K562 (cell line): ENCODE measurements around the gene PMEPA1. TPM values are rescaled to one million over a fixed set of nuclear protein-coding genes. Genes with fewer than 3 reads are reported as not detected.

Source experiments
- ATAC-seq: fragments of 200-7000 bp; cut with Tn5 transposase; 3 replicates; pipeline ENCODE4 v1.9.1; 2020; ENCODE audit warnings: moderate library complexity
- BruUV-seq: library from RNA; stranded (reverse); fragments of 400-500 nt; replicated peaks from 2 replicates; lab custom pipeline; 2021; lab: Mats Ljungman, UMichigan
- CTCF ChIA-PET: fragments of 300-600 bp; formaldehyde crosslinking; extraction: SDS; loops from one replicate; lab custom pipeline; 2021; ENCODE audit warnings: low intra/inter-chr PET ratio; lab: Yijun Ruan, JAX
- POLR2A ChIA-PET: fragments of 300-600, 350-650 bp; sonication (Branson Sonifier 250); formaldehyde crosslinking; extraction: SDS; loops from one replicate; lab custom pipeline; 2021; ENCODE audit warnings: antibody characterized with exemption, inconsistent platforms; lab: Yijun Ruan, JAX
- DNase-seq, 4 experiments: peaks; one replicate each; pipeline versions ENCODE4 v3.0.0 to v3.0.0-alpha.2; 2011 to 2018; ENCODE audit warnings: low spot score in 3 of 4, mixed read lengths in 3 of 4; ENCODE audit errors: extremely low read depth in 1 of 4
- FAIRE-seq: peaks from 2 replicates; lab custom pipeline; 2011; peaks lifted over from hg19 to GRCh38; lab: Jason Lieb, UNC
- H2AFZ ChIP-seq: 2 replicates; pipeline ENCODE4 v1.6.0; 2011; ENCODE audit warnings: low read depth, low read length, control low read depth, inconsistent platforms
- H3K27ac ChIP-seq: fragments of 200-600 bp; 3 replicates; pipeline ENCODE4 v1.8.0; 2011; ENCODE audit warnings: low read depth, mild to moderate bottlenecking, control low read depth, inconsistent platforms, low read length, moderate library complexity, mixed read lengths; ENCODE audit errors: extremely low read depth
- H3K27me3 ChIP-seq, 2 experiments: fragments of 300-600 bp in 1 of 2; 2 replicates in 1 of 2; 3 replicates in 1 of 2; pipeline versions ENCODE4 v1.6.0 to v1.8.0; 2011; ENCODE audit warnings: inconsistent platforms in 2 of 2, low read length in 2 of 2, mild to moderate bottlenecking in 1 of 2, mixed read lengths in 1 of 2, moderate library complexity in 1 of 2; ENCODE audit not compliant: control insufficient read depth in 2 of 2, insufficient read depth in 2 of 2
- H3K36me3 ChIP-seq: fragments of 300-600 bp; 3 replicates; pipeline ENCODE4 v1.8.0; 2011; ENCODE audit warnings: mild to moderate bottlenecking, low read length, inconsistent platforms; ENCODE audit not compliant: control insufficient read depth, insufficient read depth
- H3K4me1 ChIP-seq, 2 experiments: fragments of 200-600 bp in 1 of 2; replicated peaks in 1 of 2; 2 replicates in 1 of 2; 3 replicates in 1 of 2; pipeline versions ENCODE4 v1.5.1 to v1.8.0; 2011; ENCODE audit warnings: inconsistent platforms in 2 of 2, low read length in 2 of 2, mild to moderate bottlenecking in 1 of 2, mixed read lengths in 1 of 2, moderate library complexity in 1 of 2; ENCODE audit not compliant: control insufficient read depth in 2 of 2, insufficient read depth in 2 of 2
- H3K4me2 ChIP-seq: 2 replicates; pipeline ENCODE4 v1.6.1; 2011; ENCODE audit warnings: low read length, control low read depth, inconsistent platforms, mixed read lengths; ENCODE audit not compliant: insufficient read depth
- H3K4me3 ChIP-seq: fragments of 200-600 bp; sonication (generic), shearing (Covaris generic); 2 replicates; pipeline ENCODE4 v1.5.1; 2016; ENCODE audit warnings: control low read depth, inconsistent platforms
- H3K79me2 ChIP-seq: fragments of 200-600 bp; 3 replicates; pipeline ENCODE4 v1.8.0; 2011; ENCODE audit warnings: low read length, inconsistent platforms; ENCODE audit not compliant: control insufficient read depth, insufficient read depth
- H3K9ac ChIP-seq, 2 experiments: 2 replicates each; pipeline versions ENCODE4 v1.6.0 to v1.6.1; 2011; ENCODE audit warnings: low read depth in 2 of 2, low read length in 2 of 2, control low read depth in 1 of 2, inconsistent platforms in 1 of 2, mild to moderate bottlenecking in 1 of 2, mixed read lengths in 1 of 2; ENCODE audit not compliant: insufficient read depth in 1 of 2
- H3K9me1 ChIP-seq: one replicate; pipeline ENCODE4 v1.6.0; 2011; ENCODE audit warnings: inconsistent platforms, mild to moderate bottlenecking, low read length, moderate library complexity; ENCODE audit not compliant: control insufficient read depth, insufficient read depth
- H3K9me3 ChIP-seq: replicated peaks from 2 replicates; pipeline ENCODE4 v1.5.1; 2011; ENCODE audit warnings: low read depth, low read length, inconsistent platforms; ENCODE audit not compliant: control insufficient read depth, insufficient read depth
- H4K20me1 ChIP-seq: replicated peaks from 2 replicates; pipeline ENCODE4 v1.6.1; 2011; ENCODE audit warnings: low read length, inconsistent platforms, mixed read lengths; ENCODE audit not compliant: control insufficient read depth, insufficient read depth
- CHD7 ChIP-seq: fragments of 200-600 bp; sonication (generic); IDR thresholded peaks from one replicate; pipeline ENCODE4 v1.6.1; 2012; ENCODE audit warnings: mild to moderate bottlenecking, low read depth, low read length, inconsistent platforms
- RBM25 ChIP-seq: fragments of 200-400 bp; formaldehyde crosslinking; IDR thresholded peaks from 2 replicates; pipeline ENCODE4 v1.6.1; 2018; ENCODE audit warnings: low read length, low read depth, moderate library complexity; ENCODE audit not compliant: severe bottlenecking
- SNRNP70 ChIP-seq: fragments of 200-400 bp; formaldehyde crosslinking; optimal IDR thresholded peaks from 2 replicates; pipeline ENCODE3; 2017; ENCODE audit warnings: low read depth, low read length
- ZFP36 ChIP-seq: fragments of 150-350 bp; IDR thresholded peaks from 2 replicates; pipeline ENCODE4 v1.6.1; 2018; ENCODE audit warnings: low read length, low read depth; ENCODE audit not compliant: partially characterized antibody
- WGBS: fragments of 100-300 bp; shearing (Covaris generic); methylation state at CpG from one replicate; pipeline ENCODE4 v1.1.6; 2016; ENCODE audit warnings: low coverage, mixed read lengths; ENCODE audit not compliant: insufficient coverage; ENCODE audit errors: missing lambda C conversion rate; 5-methylcytosine and 5-hydroxymethylcytosine counted together
- in situ Hi-C: fragments of 300-500 bp; cut with MboI; formaldehyde crosslinking; loops from 4 replicates; pipeline ENCODE4 v1.15.0; 2018; ENCODE audit warnings: inconsistent platforms, mixed read lengths
- intact Hi-C: fragments of 100-400 bp; cut with micrococcal nuclease; formaldehyde crosslinking; loops from 2 replicates; pipeline ENCODE4 v1.14.2; 2022
- polyA plus RNA-seq, 8 experiments: library from polyadenylated mRNA; depleted of rRNA in 4 of 8; stranded (reverse) in 5 of 8; unstranded in 3 of 8; fragments of >200 nt; fragmentation: Nextera tagmentation in 2 of 8; fragmentation: Illumina TruSeq in 1 of 8; extraction: Ambion mirVana in 2 of 8; extraction: Trizol in 1 of 8; gene quantifications; 2 replicates each; pipeline versions ENCODE4 v1.2.1 to v1.2.3, GENCODE V29; 2011 to 2014; ENCODE audit warnings: inconsistent platforms in 1 of 8, missing spikeins in 1 of 8
- total RNA-seq, 7 experiments: library from RNA; depleted of rRNA in 6 of 7; stranded (reverse); fragments of >200 nt in 6 of 7; fragmentation: Illumina TruSeq in 2 of 7; extraction: Trizol in 2 of 7; gene quantifications; 2 replicates each; pipeline versions ENCODE4 v1.2.1 to v1.2.3, GENCODE V29; 2011 to 2021; ENCODE audit warnings: low replicate concordance in 1 of 7

The PMEPA1 gene
- total and polyA plus RNA-seq, 9 of the 15 experiments (the other 6 are each of a cell fraction or from before 2014, with no cell fraction given): 0.16 TPM; not detected in 8

DNA sequence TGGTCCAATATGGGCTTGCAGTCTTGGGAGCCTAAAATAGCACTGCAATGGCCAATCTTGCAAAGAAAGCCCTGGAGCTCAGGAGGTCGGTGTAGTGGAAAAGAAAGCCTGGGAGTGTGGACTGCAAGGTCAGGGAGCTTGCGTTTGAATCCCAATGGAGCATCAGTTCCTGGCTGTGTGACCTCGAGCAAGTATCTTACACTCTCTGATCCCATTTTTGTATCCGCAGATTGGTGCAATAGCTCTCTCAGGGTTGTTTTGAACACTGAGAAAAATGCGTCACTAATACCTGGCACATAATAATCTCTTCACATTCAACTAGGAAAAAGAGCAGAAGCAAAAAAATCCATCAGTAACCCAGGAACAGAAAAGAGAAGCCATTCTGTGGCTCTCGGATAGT lies 7.3 kb downstream of the PMEPA1 start:
- Histone ChIP-seq H3K27me3 (peaks cover 48 to 86% of the 10 kb centered on the region in 2 experiments), H3K4me1 (no peaks in the 10 kb centered on the region), H3K27ac (no peak overlapping the region), H3K79me2 (no peaks in the 10 kb centered on the region), H3K9me3 (no peaks in the 10 kb centered on the region), H3K9me1 (peaks cover 2% of the 10 kb centered on the region), H3K9ac (no peak overlapping the region), H3K4me2 (no peak overlapping the region), H3K4me3 (no peak overlapping the region), H3K36me3 (no peaks in the 10 kb centered on the region), H2AFZ (no peak overlapping the region), H4K20me1 (peaks cover 1% of the 10 kb centered on the region; the same call in 1 of the 2 replicates)
- no peak for FAIRE-seq
- BruUV-seq: no TSS peak
- ATAC-seq: no peak
- in situ Hi-C loops: no loop called here
- ChIA-PET CTCF (no interaction called here), POLR2A (no interaction called here)
- 5% methylated on average over 6 of the region's 6 CpGs for WGBS
- intact Hi-C loops: no loop called here
- DNase-seq: no peak
- TF ChIP-seq SNRNP70 (no peak), CHD7 (no peak), RBM25 (peak; percentile 87), ZFP36 (peak; percentile 54)
